Upper lobe of right lung (tissue), 1 donor: Measurements from ENCODE around the gene FANCG. TPM values are rescaled to one million over a fixed set of nuclear protein-coding genes. Genes with fewer than 3 reads are reported as not detected.
A peak's percentile ranks its signal among the peaks of the same experiment; 100 is the strongest.

Experiments
- ATAC-seq: fragments of 200-7000 bp; cut with Tn5 transposase; one replicate; pipeline ENCODE4 v1.9.1; 2020; ENCODE audit warnings: mild to moderate bottlenecking, moderate library complexity
- DNase-seq: peaks from one replicate; pipeline ENCODE4 v3.0.0-alpha.2; 2020
- H3K27ac ChIP-seq: fragments of 200-600 bp; one replicate; pipeline ENCODE4 v1.8.0; 2022
- H3K27me3 ChIP-seq: fragments of 200-600 bp; one replicate; pipeline ENCODE4 v1.8.0; 2022; ENCODE audit warnings: mild to moderate bottlenecking
- H3K36me3 ChIP-seq: fragments of 200-600 bp; one replicate; pipeline ENCODE4 v1.8.0; 2022
- H3K4me1 ChIP-seq: fragments of 200-600 bp; one replicate; pipeline ENCODE4 v1.8.0; 2022
- H3K4me3 ChIP-seq: fragments of 200-600 bp; one replicate; pipeline ENCODE4 v1.8.0; 2022; ENCODE audit warnings: mild to moderate bottlenecking
- H3K9me3 ChIP-seq: fragments of 200-600 bp; one replicate; pipeline ENCODE4 v1.8.0; 2022
- intact Hi-C: fragments of 100-400 bp; cut with DNase I; formaldehyde crosslinking; loops from one replicate; pipeline ENCODE4 v1.11.0; 2022
- total RNA-seq: library from RNA; stranded (reverse); fragmentation: NEBNext Ultra II Directional; extraction: Animal tissue kit (Norgen Biotek cat#: 25700); gene quantifications from one replicate; pipeline ENCODE4 v1.2.1, GENCODE V29; 2021
- TF ChIP-seq, protein P1 (sequence below): fragments of 200-600 bp; IDR thresholded peaks from one replicate; pipeline ENCODE4 v1.8.0; 2022; ENCODE audit warnings: antibody characterized with exemption
- donor health status: DM: no; HTN: yes; CAD: no; lungs with severe emphysema.

FANCG gene
- total RNA-seq, 1 donor from 2014 or later: 9.4 TPM

DNA sequence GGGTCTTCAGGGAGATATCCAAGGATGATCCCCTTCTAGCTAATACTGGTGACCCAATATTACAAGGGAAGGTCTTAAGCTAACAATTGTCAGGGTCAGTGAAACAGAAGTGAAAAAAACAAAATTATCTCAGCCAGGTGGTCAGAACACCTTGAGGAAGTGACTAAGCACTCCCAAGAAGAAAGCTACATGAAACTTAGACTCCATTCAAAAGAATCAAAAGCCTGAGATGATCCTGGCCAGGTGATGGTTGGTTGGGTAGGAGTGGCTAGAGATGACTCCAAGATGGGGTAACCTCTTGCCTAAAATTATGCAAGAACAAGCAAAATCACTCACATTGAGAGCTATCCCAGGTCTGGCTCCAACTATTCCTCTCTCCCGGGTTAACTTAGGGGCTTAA is 12.7 kb downstream of the FANCG start:
- no peaks in the 10 kb centered on the region for H3K27me3 ChIP-seq
- TF ChIP-seq, protein P1, sequence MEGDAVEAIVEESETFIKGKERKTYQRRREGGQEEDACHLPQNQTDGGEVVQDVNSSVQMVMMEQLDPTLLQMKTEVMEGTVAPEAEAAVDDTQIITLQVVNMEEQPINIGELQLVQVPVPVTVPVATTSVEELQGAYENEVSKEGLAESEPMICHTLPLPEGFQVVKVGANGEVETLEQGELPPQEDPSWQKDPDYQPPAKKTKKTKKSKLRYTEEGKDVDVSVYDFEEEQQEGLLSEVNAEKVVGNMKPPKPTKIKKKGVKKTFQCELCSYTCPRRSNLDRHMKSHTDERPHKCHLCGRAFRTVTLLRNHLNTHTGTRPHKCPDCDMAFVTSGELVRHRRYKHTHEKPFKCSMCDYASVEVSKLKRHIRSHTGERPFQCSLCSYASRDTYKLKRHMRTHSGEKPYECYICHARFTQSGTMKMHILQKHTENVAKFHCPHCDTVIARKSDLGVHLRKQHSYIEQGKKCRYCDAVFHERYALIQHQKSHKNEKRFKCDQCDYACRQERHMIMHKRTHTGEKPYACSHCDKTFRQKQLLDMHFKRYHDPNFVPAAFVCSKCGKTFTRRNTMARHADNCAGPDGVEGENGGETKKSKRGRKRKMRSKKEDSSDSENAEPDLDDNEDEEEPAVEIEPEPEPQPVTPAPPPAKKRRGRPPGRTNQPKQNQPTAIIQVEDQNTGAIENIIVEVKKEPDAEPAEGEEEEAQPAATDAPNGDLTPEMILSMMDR: no peak
- ATAC-seq: no peak
- H3K4me3 ChIP-seq: no peak overlapping the region
- intact Hi-C loops: no loop called here
- no peak overlapping the region for H3K27ac ChIP-seq
- peaks cover 65% of the 10 kb centered on the region for H3K36me3 ChIP-seq
- H3K4me1 ChIP-seq: peaks cover 32% of the 10 kb centered on the region
- no peaks in the 10 kb centered on the region for H3K9me3 ChIP-seq
- DNase-seq: no peak

DNA sequence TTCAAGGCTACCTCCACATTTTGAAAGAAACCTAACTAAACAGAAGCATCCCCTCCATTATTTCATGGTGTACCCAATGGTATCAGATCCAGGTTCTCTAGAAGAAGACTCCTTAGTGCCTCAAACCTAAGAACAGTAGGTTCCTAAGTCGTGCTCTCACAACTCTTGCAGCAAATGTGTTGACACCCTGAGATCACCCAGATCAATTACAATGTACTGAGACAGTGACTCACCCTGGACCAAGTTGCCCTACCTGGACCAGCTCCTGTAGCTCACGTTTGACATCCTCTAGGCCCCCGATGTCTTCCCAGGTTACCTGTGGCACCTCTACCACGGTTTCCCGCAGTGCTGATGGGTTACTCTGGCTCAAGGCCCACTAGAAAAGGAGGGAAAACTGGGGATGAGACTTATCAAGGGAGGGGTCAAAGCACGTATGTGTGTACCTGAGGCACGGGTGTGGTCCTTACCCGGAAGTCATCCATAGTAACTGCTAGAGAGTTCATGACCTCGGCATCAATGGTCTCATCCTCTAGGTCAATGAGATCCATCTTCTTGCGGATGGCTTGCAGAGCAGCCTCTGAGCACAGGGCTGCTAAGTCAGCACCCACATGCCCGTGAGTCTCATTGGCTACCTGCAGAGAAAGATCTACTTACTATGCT is 19.1 kb downstream of the FANCG start:
- no peak overlapping the region for H3K27ac ChIP-seq
- no peaks in the 10 kb centered on the region for H3K9me3 ChIP-seq
- H3K4me1 ChIP-seq: no peaks in the 10 kb centered on the region
- ATAC-seq: no peak
- intact Hi-C loops: no loop called here
- TF ChIP-seq, protein P1: no peak
- no peaks in the 10 kb centered on the region for H3K27me3 ChIP-seq
- DNase-seq: no peak
- no peak overlapping the region for H3K4me3 ChIP-seq
- peaks cover 100% of the 10 kb centered on the region for H3K36me3 ChIP-seq

DNA sequence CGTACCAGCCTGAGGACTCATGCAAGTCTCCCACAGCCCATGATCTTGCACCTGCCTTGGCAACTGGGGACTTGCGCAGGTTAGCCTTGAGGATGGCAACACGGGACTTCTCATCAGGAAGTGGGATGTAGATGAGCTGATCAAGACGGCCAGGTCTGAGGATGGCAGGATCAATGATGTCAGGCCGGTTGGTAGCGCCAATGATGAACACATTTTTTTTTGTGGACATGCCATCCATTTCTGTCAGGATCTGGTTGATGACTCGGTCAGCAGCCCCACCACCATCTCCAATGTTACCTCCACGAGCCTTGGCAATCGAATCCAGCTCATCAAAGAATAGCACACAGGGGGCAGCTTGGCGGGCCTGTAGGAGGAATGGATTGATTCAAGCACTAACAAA is 20.3 kb downstream of the FANCG start:
- no peak overlapping the region for H3K27ac ChIP-seq
- intact Hi-C loops: no loop called here
- no peaks in the 10 kb centered on the region for H3K27me3 ChIP-seq
- no peaks in the 10 kb centered on the region for H3K4me1 ChIP-seq
- no peak overlapping the region for H3K4me3 ChIP-seq
- ATAC-seq (no peak), DNase-seq (no peak)
- TF ChIP-seq, protein P1: no peak
- no peaks in the 10 kb centered on the region for H3K9me3 ChIP-seq
- H3K36me3 ChIP-seq: peaks cover 100% of the 10 kb centered on the region

- no peak for DNase-seq
- Histone ChIP-seq H3K4me1 (no peaks in the 10 kb centered on the region), H3K9me3 (no peaks in the 10 kb centered on the region), H3K36me3 (peaks cover 86% of the 10 kb centered on the region), H3K27ac (no peak overlapping the region), H3K27me3 (no peaks in the 10 kb centered on the region), H3K4me3 (no peak overlapping the region)
- intact Hi-C loops: no loop called here
- TF ChIP-seq, protein P1: no peak
- ATAC-seq: no peak
Observed at GRCh38 chr9:35057271-35057620, 22.5 kb downstream of the FANCG start.

GRCh38 chr9:35056571-35057270 is 23.0 kb downstream of the FANCG start:
- Histone ChIP-seq H3K27me3 (no peaks in the 10 kb centered on the region), H3K4me3 (no peak overlapping the region), H3K36me3 (peaks cover 86% of the 10 kb centered on the region), H3K4me1 (no peaks in the 10 kb centered on the region), H3K9me3 (no peaks in the 10 kb centered on the region), H3K27ac (no peak overlapping the region)
- DNase-seq (no peak), ATAC-seq (peak; percentile 28)
- intact Hi-C loops: no loop called here
- TF ChIP-seq, protein P1: no peak
